AG10803 (cell line): Measurements from ENCODE around the gene ROBO4.
A peak's percentile ranks its signal among the peaks of the same experiment; 100 is the strongest.

ENCODE experiments used
- DNase-seq: peaks from one replicate; pipeline ENCODE4 v3.0.0; 2010; ENCODE audit warnings: low read depth
- H3K4me3 ChIP-seq: 2 replicates; pipeline ENCODE4 v1.5.1; 2011; ENCODE audit warnings: mild to moderate bottlenecking, low read length, control low read depth
- TF ChIP-seq, protein P1 (sequence below): conservative IDR thresholded peaks from 2 replicates; pipeline ENCODE4 v1.5.1; 2011; ENCODE audit warnings: mild to moderate bottlenecking, low read length, control low read depth, inconsistent platforms

The ROBO4 gene

DNA sequence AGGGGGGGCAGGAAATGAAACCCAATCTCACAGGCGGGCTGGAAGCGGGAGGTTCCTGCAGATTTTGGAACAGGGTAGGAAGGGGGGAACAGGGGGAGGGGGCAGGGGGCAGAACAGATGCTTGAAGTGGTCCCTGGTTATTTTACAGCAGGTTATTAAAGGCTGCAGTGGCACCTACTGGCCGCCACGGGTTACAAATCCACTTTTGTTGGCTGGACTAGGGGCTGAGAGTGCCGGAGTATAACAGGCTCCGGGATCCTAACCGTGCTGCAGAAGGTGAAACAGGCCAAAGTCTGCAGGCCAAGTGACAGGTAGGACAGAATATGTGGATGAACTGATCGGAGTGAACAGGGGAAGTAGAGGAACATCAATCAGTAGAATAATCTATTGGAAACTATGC, 30.0 kb downstream of the ROBO4 start:
- peak; percentile 16 for DNase-seq
- TF ChIP-seq, protein P1, sequence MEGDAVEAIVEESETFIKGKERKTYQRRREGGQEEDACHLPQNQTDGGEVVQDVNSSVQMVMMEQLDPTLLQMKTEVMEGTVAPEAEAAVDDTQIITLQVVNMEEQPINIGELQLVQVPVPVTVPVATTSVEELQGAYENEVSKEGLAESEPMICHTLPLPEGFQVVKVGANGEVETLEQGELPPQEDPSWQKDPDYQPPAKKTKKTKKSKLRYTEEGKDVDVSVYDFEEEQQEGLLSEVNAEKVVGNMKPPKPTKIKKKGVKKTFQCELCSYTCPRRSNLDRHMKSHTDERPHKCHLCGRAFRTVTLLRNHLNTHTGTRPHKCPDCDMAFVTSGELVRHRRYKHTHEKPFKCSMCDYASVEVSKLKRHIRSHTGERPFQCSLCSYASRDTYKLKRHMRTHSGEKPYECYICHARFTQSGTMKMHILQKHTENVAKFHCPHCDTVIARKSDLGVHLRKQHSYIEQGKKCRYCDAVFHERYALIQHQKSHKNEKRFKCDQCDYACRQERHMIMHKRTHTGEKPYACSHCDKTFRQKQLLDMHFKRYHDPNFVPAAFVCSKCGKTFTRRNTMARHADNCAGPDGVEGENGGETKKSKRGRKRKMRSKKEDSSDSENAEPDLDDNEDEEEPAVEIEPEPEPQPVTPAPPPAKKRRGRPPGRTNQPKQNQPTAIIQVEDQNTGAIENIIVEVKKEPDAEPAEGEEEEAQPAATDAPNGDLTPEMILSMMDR = peak; percentile 58
- H3K4me3 ChIP-seq = no peak overlapping the region

DNA sequence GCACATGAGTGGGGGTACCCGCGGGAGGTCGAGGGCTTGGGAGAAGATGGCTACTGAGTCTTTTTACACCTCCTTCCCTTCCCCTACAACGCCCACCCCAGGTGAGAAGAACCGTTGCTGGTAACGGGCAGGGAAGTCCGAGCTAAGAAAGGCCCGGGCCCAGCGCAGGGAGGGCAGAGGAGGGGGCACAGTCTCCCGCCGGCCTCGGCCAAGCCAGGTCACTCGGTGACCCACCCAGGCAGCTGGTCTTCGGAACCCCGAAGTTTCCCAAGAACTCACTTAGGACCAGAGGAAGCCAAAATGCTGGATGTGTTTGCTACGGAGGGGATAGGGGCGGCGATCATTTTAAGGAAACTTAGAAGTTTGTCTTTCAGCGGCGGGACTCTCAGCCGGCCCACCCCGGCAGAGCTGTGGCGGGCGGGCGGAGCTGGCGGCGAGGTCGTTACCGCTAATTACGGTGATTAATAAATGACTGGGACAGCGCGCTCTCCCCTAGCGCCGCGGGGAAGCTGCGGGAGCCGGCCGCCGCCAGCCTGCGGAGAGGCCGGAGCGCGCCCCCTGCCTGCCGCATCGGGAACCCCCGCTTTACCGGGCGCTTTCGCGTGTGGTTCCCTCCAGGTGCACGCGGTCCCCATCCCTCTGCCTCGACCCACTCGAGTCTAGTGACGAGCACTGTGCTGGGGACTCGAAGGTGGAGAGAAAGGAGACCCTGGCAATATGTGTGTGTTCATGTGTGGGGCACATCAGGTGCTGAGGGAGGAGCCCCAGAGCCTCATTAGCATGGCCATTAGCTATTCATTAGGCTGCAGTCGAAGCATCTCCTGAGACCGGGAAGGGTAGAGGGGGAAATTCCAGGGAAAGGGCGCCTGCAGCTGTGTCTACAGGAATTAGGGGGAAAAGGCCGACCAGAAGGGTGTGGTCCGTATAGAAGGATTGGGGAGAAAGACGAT, 31.5 kb downstream of the ROBO4 start:
- H3K4me3 ChIP-seq = peak overlapping the region; percentile 24; the same call in 1 of the 2 replicates
- TF ChIP-seq, protein P1 = peak; percentile 50
- DNase-seq = peak; percentile 18

DNA sequence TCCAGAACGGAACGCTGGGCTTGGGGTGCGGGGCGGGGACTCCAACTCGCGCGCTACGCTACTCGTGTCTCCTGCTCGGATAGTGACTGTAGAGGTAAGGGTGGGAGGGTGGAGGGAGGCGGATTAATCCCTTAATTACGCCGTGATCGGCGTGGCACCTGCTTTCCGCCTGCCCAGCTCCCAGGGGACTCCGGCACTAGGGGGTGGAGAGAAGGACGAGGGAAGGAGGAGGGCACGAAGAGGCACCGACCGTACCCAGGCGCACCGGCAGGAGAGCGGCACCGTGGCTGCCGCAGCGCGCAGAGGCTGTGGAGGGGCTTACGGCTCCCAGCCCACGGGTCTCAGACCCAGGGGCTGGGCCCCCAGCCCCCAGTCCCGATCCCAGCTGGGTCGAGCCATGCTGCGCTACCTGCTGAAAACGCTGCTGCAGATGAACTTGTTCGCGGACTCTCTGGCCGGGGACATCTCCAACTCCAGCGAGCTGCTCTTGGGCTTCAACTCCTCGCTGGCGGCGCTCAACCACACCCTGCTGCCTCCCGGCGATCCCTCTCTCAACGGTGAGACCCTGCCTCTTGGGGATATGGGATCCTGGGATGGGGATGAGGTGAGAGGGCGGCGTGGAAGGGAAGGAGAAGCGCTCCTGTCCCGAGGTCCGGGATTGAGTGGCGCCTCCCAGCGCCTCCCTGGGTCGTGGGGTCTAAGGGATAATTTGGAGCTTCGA, 32.3 kb downstream of the ROBO4 start, which contains the start of gene ROBO3:
ROBO3 (plus strand) TSS at position 252 of the 721 bp plus-strand sequence; CDS start at position 398, 146 bp downstream.
- no peak for DNase-seq
- H3K4me3 ChIP-seq = peak within 1 kb of the TSS; percentile 24; the same call in 1 of the 2 replicates
- TF ChIP-seq, protein P1 = no peak

DNA sequence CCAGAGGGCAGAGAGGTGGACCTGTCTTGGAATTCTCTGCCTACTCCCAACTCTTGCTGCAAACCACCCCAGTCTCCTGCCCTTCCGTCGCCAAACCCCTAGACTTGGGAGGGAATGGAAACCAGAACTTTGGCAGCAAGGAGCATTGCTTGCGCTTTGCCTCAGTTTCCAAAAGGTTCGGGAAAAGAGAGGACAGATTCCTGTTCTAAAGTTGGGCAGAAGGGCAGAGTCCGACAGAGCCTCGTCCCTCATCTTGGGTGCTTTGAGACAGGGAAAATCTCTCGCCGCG, 32.8 kb downstream of the ROBO4 start:
- no peak overlapping the region for H3K4me3 ChIP-seq
- no peak for DNase-seq
- TF ChIP-seq, protein P1 = no peak

DNA sequence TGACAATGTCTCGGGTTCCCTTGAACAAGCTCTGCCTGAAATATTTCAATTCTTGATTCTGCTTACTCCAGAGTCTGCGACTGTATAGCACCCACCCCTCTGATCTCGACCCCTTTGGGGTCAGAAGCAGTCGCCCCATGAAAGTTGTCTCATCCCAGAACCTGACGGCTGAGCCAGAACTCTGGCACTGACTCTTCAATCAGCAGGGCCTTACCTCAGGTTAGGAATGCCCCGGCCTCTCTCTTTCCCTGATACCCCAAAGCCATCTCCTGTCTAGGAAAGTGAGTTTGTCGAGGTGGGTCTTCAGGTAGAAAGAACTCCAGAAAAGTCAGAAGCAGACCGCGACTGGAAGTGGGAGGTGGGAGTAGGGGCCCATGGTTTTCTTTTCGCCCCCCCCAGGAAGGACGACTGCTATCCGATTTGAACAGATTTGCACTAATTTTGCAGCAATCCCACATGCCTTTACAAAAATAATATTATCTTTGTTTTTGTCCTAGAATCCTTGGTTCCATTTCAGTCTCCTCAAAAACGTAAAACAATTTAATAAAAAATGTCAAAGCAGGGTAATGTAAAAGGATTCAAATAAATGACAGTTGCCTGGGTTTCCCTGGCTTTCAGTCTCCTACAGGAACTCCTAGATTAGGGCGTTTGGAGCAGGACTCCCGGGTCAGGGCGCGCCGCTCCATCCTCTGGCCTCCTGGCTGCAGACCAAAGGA, 33.3 kb downstream of the ROBO4 start:
- no peak for DNase-seq
- H3K4me3 ChIP-seq = no peak overlapping the region
- TF ChIP-seq, protein P1 = no peak

DNA sequence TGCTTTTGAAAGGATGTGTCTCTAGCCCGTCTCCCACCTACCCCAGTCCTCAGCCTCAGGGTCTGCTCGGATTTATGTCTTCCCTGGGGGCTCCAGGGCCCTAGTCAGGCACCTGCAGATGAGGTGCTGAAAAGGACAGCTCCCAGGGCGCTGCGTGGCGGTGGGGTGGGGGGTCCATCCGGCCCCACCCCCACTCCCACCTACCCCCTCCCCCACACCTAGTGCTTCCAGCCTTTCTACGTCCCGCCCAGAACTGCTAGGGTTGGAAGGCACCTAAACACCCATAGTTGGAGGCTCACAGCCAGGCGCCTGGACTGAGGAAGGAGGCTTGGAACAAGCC, 33.9 kb downstream of the ROBO4 start:
- no peak overlapping the region for H3K4me3 ChIP-seq
- no peak for DNase-seq
- TF ChIP-seq, protein P1 = no peak
